ENCODE measurements around the gene SEC23B.
"Not testable (repeated sequence)": the region's sequence is repeated elsewhere in the genome, so short reads cannot be mapped to it uniquely, and the experiment has no call there.

The SEC23B gene

GRCh38 chr20:18507218-18508191 lies at the start of gene SEC23B:
Gene SEC23B, plus strand, starts transcription at chr20:18507940. Its CDS starts 2,896 bp downstream, at chr20:18510836.
- peak; percentile 92 for DNase-seq (ENCODE audit: low read depth)

GRCh38 chr20:18465536-18466200 lies 42.1 kb upstream of the SEC23B start:
- no peak for DNase-seq (ENCODE audit: low read depth)

GRCh38 chr20:18466574-18466893 lies 41.2 kb upstream of the SEC23B start:
- no peak for DNase-seq (ENCODE audit: low read depth)

DNA sequence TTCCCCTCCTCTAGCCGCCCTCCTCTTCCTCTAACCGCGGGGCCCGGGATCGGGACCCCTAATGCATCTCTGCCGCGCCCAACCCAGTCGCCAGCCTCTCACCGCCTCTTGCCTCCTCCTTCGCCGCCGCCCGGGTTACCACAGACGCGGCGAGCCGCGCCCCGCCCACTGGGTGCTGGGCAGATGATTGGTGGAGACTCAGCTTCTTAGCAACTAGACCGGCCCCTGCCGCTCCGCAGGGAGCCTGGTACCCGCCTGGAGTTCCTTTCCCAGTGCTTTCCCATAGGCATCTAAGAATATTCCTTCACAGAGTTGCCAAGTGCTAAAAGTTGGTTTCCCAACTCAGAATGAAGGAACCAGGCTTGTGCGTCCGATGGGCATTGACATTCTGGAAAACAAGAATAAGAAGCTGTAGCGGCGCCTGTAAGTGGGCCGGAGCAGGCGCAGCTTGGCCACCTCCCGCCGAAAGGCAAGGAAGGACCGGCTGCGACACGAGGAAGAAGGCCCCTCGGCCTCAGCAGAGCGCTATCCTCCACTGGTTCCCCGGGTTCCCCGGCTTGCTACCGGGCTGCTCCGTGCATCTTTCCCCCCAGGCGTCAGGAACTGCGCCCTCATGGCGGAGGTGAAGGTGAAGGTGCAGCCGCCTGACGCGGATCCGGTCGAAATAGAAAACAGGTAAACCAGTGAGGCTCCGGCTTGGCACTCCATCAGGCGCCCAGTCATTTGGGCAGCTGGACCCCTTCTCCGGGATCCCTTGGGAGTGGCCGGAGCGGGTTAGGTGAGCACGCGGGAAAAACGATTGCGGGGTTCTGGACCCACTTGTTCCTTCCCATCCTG lies 40.6 kb upstream of the SEC23B start, which contains the start of the genes DZANK1 and POLR3F:
Gene DZANK1, minus strand, starts transcription at position 137 of the 837 bp plus-strand sequence. CDS start 1,672 bp downstream, outside the sequence.
Gene POLR3F, plus strand, starts transcription at position 497 of the 837 bp plus-strand sequence. Its CDS starts 117 bp downstream, at position 614.
- DNase-seq (ENCODE audit: low read depth): peak; percentile 81

- no peak for DNase-seq (ENCODE audit: low read depth)
Observed at GRCh38 chr20:18477218-18477617, 30.5 kb upstream of the SEC23B start.

GRCh38 chr20:18477821-18478220 lies 29.9 kb upstream of the SEC23B start:
- DNase-seq (ENCODE audit: low read depth): no peak

- no peak for DNase-seq (ENCODE audit: low read depth)
Observed at GRCh38 chr20:18481596-18481995, 26.1 kb upstream of the SEC23B start.

DNA sequence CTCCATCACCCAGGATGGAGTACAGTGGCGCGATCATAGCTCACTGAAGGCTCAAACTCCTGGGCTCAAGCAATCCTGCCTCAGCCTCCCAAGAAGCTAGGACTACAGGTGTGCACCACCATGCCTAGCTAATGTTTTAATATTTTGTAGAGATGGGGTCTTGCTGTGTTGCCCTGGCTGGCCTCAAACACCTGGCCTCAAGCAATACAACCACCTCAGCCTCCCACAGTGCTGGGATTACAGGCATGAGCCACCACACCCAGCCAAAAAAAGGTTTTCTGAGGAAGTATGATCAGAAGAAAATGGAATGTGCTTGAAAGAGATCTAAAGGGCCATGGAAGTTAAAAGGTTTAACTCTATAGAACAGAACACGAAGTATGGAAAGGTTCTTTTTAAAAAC lies 19.4 kb upstream of the SEC23B start:
- no peak for DNase-seq (ENCODE audit: low read depth)

GRCh38 chr20:18496042-18496441 lies 11.7 kb upstream of the SEC23B start:
- no peak for DNase-seq (ENCODE audit: low read depth)

GRCh38 chr20:18496740-18497592 lies 10.8 kb upstream of the SEC23B start, which contains the start of gene RBBP9:
Gene RBBP9, minus strand, starts transcription at chr20:18497225. Its CDS starts 58 bp downstream, at chr20:18497167.
- DNase-seq (ENCODE audit: low read depth): peak; percentile 50

- DNase-seq (ENCODE audit: low read depth): no peak
Observed at GRCh38 chr20:18497603-18498002, 10.1 kb upstream of the SEC23B start.

- not testable (repeated sequence) for DNase-seq (ENCODE audit: low read depth)
Observed at GRCh38 chr20:18501672-18502071, 6.1 kb upstream of the SEC23B start.

DNA sequence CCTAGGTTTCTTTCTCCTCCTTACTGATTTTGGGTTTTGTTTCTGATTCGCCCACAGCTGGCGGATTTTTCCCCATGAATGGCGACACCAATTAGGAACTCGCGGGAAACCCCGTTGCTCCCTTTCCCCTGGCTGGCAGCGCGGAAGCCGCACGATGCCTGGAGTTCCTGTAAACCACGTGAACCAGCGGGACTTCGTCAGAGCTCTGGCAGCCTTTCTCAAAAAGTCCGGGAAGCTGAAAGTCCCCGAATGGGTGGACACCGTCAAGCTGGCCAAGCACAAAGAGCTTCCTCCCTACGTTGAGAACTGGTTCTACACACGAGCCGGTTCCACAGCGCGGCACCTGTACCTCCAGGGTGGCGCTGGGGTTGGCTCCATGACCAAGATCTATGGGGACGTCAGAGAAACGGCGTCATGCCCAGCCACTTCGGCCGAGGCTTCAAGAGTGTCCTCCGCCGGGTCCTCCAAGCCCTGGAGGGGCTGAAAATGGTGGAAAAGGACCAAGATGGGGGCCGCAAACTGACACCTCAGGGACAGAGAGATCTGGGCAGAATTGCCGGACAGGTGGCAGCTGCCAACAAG lies 3.2 kb upstream of the SEC23B start:
- DNase-seq (ENCODE audit: low read depth): no peak

DNA sequence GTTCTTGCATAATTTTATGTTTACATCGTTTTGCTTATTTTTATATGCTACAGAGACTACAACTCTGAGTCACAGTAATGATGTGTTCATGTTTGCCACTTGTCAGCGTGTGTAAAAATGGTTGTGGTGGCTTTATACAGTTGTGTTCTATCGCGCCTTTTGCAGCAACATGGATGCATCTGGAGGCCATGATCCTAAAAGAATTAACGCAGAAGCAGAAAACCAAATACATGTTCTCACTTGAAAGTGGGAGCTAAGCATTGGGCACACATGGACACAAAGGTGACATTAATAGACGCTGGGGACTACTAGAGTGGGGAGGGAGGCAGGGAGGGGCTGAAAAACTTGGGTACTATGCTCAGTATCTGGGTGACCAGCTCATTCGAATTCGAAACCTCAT lies 996 bp upstream of the SEC23B start:
- DNase-seq (ENCODE audit: low read depth): no peak

- DNase-seq (ENCODE audit: low read depth): no peak
Observed at GRCh38 chr20:18511571-18511970, 3.8 kb downstream of the SEC23B start.

- DNase-seq (ENCODE audit: low read depth): no peak
Observed at GRCh38 chr20:18513208-18513607, 5.5 kb downstream of the SEC23B start.

DNA sequence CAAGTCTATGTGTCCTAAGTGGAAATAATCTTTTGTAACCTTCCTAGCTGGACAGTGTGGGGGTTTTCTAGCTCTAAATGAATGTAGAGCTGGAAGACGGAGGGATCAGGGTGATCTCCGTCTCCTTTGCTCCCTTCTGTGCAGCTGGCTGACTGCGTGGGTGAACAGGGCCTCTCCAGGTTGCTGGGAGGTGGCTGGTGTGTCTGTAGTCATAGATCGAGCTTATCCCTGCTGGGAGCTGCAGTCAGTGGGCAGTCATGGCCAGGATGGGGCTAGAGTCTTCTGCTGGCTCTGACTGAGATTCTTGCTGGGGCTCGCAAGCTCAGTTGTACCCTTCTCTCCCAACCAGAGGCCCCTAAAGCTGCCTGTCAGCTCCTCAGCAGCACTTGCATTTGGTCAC lies 6.4 kb downstream of the SEC23B start:
- DNase-seq (ENCODE audit: low read depth): no peak

DNA sequence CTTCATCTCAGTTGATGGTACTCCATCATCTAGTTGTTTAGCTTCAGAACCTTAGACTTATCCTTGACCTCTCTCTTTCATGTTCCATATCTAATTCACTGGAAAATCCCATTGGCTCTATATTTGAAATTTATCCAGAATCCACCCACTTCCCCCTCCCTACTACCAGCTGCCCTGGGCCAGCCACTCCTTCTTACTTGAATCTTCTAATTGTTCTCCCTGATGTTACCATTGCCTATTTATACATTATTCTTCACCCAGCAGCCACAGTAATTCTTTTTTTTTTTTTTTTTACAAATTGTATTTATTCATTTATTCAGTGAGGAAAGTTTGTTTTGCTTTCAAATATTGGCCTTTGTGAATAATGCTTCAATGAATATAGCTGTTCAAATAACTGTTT lies 8.2 kb downstream of the SEC23B start:
- DNase-seq (ENCODE audit: low read depth): no peak

DNA sequence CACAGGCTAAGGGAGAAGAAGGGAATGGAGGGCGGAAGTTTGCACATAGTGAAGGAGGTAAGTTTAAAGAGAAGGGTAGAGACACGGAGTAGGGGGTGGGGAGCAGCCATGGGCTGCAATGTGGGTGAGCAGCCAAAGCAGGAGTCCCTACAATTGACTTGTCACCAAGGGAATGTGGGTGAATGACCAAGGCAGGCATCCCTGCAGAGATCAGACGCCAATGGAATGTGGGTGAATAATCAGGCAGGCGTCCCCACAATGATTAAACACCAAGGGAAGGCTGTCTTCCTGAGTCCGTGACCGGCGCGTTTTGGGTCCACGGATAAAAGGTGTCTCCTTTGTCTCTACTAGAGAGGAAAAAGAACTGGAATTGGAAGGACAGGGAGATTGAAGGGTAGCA lies 14.3 kb downstream of the SEC23B start:
- not testable (repeated sequence) for DNase-seq (ENCODE audit: low read depth)

DNA sequence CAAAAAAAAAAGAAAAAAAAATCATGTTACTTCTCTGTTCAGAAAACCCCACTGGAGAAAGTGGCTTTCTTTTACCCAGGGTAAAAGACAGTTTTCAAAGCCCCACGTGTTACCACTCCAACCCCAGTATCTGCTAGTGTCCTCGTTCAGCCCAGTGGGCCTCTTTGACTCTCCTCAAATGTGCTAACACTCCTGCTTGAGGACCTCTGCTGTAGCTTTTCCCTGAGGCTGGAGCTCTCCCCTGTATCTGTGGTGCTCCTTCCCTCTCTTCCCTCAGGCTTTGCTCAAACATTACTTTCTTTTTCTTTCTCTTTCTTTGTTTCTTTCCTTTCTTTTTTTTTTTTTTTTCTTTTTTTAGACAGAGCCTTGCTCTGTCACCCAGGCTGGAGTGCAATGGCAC lies 15.3 kb downstream of the SEC23B start:
- DNase-seq (ENCODE audit: low read depth): no peak

DNA sequence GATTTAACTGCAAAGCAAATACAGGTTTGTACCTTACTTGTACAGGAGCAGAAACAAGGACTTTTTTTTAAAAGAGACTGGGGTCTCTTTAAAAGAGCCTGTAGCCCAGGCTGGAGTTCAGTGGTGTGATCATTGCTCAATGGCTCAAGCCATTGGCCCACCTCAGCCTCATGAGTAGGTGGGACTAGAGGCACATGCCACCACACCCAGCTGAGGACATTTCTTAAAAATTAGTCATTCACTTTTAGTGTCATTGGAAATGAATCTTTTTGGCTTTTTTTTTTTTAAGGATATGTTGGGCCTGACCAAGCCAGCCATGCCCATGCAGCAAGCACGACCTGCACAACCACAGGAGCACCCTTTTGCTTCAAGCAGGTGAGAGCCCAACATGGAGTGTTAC lies 16.9 kb downstream of the SEC23B start:
- no peak for DNase-seq (ENCODE audit: low read depth)
